Stimulated activated CD4-positive, alpha-beta T cell treated with anti-CD3 and anti-CD28 coated beads, Interleukin-12 subunit alpha, Interleukin-12 subunit beta, amount 100 ng/mL, for 4 hours (primary cell): ENCODE data around the gene POLR2B.
"Not testable (repeated sequence)": the region's sequence is repeated elsewhere in the genome, so short reads cannot be mapped to it uniquely, and the experiment has no call there.

ENCODE experiments used
- DNase-seq: peaks from one replicate; pipeline ENCODE4 v3.0.0-alpha.2; 2020

Gene POLR2B

GRCh38 chr4:57059890-57060716, 81.4 kb downstream of the POLR2B start:
- DNase-seq, result no peak

- DNase-seq, result not testable (repeated sequence)
Measured at GRCh38 chr4:57060717-57061067, 82.0 kb downstream of the POLR2B start.

GRCh38 chr4:57061395-57061794, 82.7 kb downstream of the POLR2B start:
- DNase-seq, result no peak

GRCh38 chr4:57063518-57063917, 84.8 kb downstream of the POLR2B start:
- no peak for DNase-seq

- no peak for DNase-seq
Measured at GRCh38 chr4:57064120-57064519, 85.4 kb downstream of the POLR2B start.

- DNase-seq, result no peak
Measured at GRCh38 chr4:57064811-57065711, 86.4 kb downstream of the POLR2B start.

GRCh38 chr4:57065730-57066482, 87.2 kb downstream of the POLR2B start:
- DNase-seq, result no peak

- DNase-seq, result no peak
Measured at GRCh38 chr4:57068237-57068981, 89.7 kb downstream of the POLR2B start.

GRCh38 chr4:57070461-57070860, 91.8 kb downstream of the POLR2B start:
- no peak for DNase-seq

GRCh38 chr4:57071326-57071725, 92.6 kb downstream of the POLR2B start:
- DNase-seq, result no peak

GRCh38 chr4:57073559-57073958, 94.9 kb downstream of the POLR2B start:
- DNase-seq, result no peak

GRCh38 chr4:57074744-57075143, 96.0 kb downstream of the POLR2B start:
- no peak for DNase-seq

GRCh38 chr4:57075367-57075766, 96.7 kb downstream of the POLR2B start:
- DNase-seq, result no peak

- no peak for DNase-seq
Measured at GRCh38 chr4:57076646-57077045, 98.0 kb downstream of the POLR2B start.

GRCh38 chr4:57077550-57078343, 99.1 kb downstream of the POLR2B start:
- DNase-seq, result no peak

- no peak for DNase-seq
Measured at GRCh38 chr4:57078685-57079521, 100.2 kb downstream of the POLR2B start.
